Posterior cingulate gyrus (tissue), 11 donors: Measurements from ENCODE around the gene UBE2J2.

Experiments
- DNase-seq, 10 donors: peaks; one replicate each; pipeline versions ENCODE4 v3.0.0 to v3.0.0-alpha.2; 2020 to 2021; ENCODE audit warnings: mixed read lengths in 3 of 10
- intact Hi-C: fragments of 100-400 bp; cut with DNase I; formaldehyde crosslinking; loops from one replicate; pipeline ENCODE4 v1.15.1; 2023

Gene UBE2J2

GRCh38 chr1:1284221-1285101, 10.8 kb upstream of the UBE2J2 start:
- peak in 1 of 10 donors; percentile 78 for DNase-seq
- intact Hi-C loops: no loop called here

- peak in 2 of 10 donors; percentile 38 to 86 for DNase-seq
Measured at GRCh38 chr1:1283821-1284220, 10.2 kb upstream of the UBE2J2 start.

GRCh38 chr1:1282998-1283397, 9.3 kb upstream of the UBE2J2 start:
- peak in 2 of 10 donors; percentile 15 to 74 for DNase-seq
- intact Hi-C loops: no loop called here

More at GRCh38 chr1:1283821-1284220, 10.2 kb upstream of the UBE2J2 start:
- intact Hi-C loops: no loop called here

GRCh38 chr1:1281533-1282321, 8.1 kb upstream of the UBE2J2 start:
- DNase-seq: peak in 1 of 10 donors; percentile 82
- intact Hi-C loops: no loop called here

- intact Hi-C loops: no loop called here
- peak in 1 of 10 donors; percentile 75 for DNase-seq
Measured at GRCh38 chr1:1280782-1281481, 7.3 kb upstream of the UBE2J2 start.

- DNase-seq: peak in 1 of 10 donors; percentile 58
- intact Hi-C loops: no loop called here
Measured at GRCh38 chr1:1279028-1279427, 5.4 kb upstream of the UBE2J2 start.

GRCh38 chr1:1278620-1279019, 5.0 kb upstream of the UBE2J2 start:
- no peak for DNase-seq
- intact Hi-C loops: no loop called here

- DNase-seq: no peak
- intact Hi-C loops: no loop called here
Measured at GRCh38 chr1:1275836-1276235, 2.2 kb upstream of the UBE2J2 start.

- no peak for DNase-seq
- intact Hi-C loops: loop anchor here (5.0 kb wide), 1 partner anchor 32 kb away; the partner anchor contains the start of genes ACAP3 and PUSL1
Measured at GRCh38 chr1:1274931-1275431, 1.3 kb upstream of the UBE2J2 start.

- intact Hi-C loops: loop anchor here (5.0 kb wide), 1 partner anchor 33 kb away; the partner anchor contains the start of genes ACAP3 and PUSL1
- DNase-seq: no peak
Measured at GRCh38 chr1:1274299-1274930, 761 bp upstream of the UBE2J2 start.

GRCh38 chr1:1273209-1273511, 494 bp downstream of the UBE2J2 start:
- intact Hi-C loops: loop anchor here (1.0 to 5.0 kb wide), 2 partner anchors 34 to 41 kb away; partner anchors contain the start of genes ACAP3, B3GALT6, PUSL1 and SDF4

GRCh38 chr1:1272341-1273208, 1.1 kb downstream of the UBE2J2 start:
- intact Hi-C loops: loop anchor here (1.0 to 5.0 kb wide), 2 partner anchors 35 to 40 kb away; partner anchors contain the start of genes ACAP3, B3GALT6, PUSL1 and SDF4
- DNase-seq: peak in 1 of 10 donors; percentile 80

More at GRCh38 chr1:1273209-1273511, 494 bp downstream of the UBE2J2 start:
- no peak for DNase-seq

GRCh38 chr1:1270813-1271212, 2.8 kb downstream of the UBE2J2 start:
- peak in 1 of 10 donors; percentile 75 for DNase-seq
- intact Hi-C loops: loop anchor here (5.0 kb wide), 1 partner anchor 36 kb away; the partner anchor contains the start of genes ACAP3 and PUSL1

GRCh38 chr1:1268284-1268682, 5.4 kb downstream of the UBE2J2 start:
- intact Hi-C loops: no loop called here
- peak in 1 of 10 donors; percentile 73 for DNase-seq

GRCh38 chr1:1267488-1268283, 6.0 kb downstream of the UBE2J2 start:
- DNase-seq: peak in 1 of 10 donors; percentile 77
- intact Hi-C loops: no loop called here

- intact Hi-C loops: no loop called here
- no peak for DNase-seq
Measured at GRCh38 chr1:1264868-1265272, 8.8 kb downstream of the UBE2J2 start.

GRCh38 chr1:1264026-1264425, 9.6 kb downstream of the UBE2J2 start:
- DNase-seq: no peak
- intact Hi-C loops: no loop called here

- DNase-seq: no peak
- intact Hi-C loops: no loop called here
Measured at GRCh38 chr1:1262758-1263157, 10.9 kb downstream of the UBE2J2 start.
